Liver (tissue), 9 donors: Measurements from ENCODE around the gene INHBC. TPM values are rescaled to one million over a fixed set of nuclear protein-coding genes. Genes with fewer than 3 reads are reported as not detected.
"Not testable (repeated sequence)": the region's sequence is repeated elsewhere in the genome, so short reads cannot be mapped to it uniquely, and the experiment has no call there.

ENCODE experiments used
- DNase-seq: peaks from one replicate; pipeline ENCODE4 v3.0.0-alpha.2; 2017; ENCODE audit warnings: low spot score
- H3K27ac ChIP-seq, 2 donors: one replicate each; pipeline ENCODE4 v1.7.0; 2013; ENCODE audit warnings: inconsistent platforms in 2 of 2, low read length in 2 of 2, control low read depth in 1 of 2, low read depth in 1 of 2, mild to moderate bottlenecking in 1 of 2
- H3K27me3 ChIP-seq, 4 donors: one replicate each; pipeline versions ENCODE4 v1.6.1 to v1.7.0; 2013; ENCODE audit warnings: low read length in 3 of 4, inconsistent platforms in 1 of 4, mild to moderate bottlenecking in 1 of 4, moderate library complexity in 1 of 4; ENCODE audit not compliant: control insufficient read depth in 4 of 4, insufficient read depth in 4 of 4
- H3K36me3 ChIP-seq, 4 donors: one replicate each; pipeline versions ENCODE4 v1.6.1 to v1.7.0; 2013; ENCODE audit warnings: low read length in 3 of 4, mild to moderate bottlenecking in 3 of 4, low read depth in 1 of 4, moderate library complexity in 1 of 4; ENCODE audit not compliant: control insufficient read depth in 4 of 4, insufficient read depth in 3 of 4
- H3K4me1 ChIP-seq, 4 donors: one replicate each; pipeline versions ENCODE4 v1.6.1 to v1.7.0; 2013; ENCODE audit warnings: low read length in 3 of 4, mild to moderate bottlenecking in 3 of 4, moderate library complexity in 1 of 4; ENCODE audit not compliant: control insufficient read depth in 4 of 4, insufficient read depth in 4 of 4
- H3K4me3 ChIP-seq, 3 donors: one replicate each; pipeline versions ENCODE4 v1.6.1 to v1.7.0; 2013; ENCODE audit warnings: low read length in 3 of 3, control low read depth in 1 of 3, low read depth in 1 of 3, mild to moderate bottlenecking in 1 of 3
- H3K9ac ChIP-seq, 2 donors: one replicate each; pipeline ENCODE4 v1.7.0; 2013; ENCODE audit warnings: low read length in 2 of 2, mild to moderate bottlenecking in 2 of 2, moderate library complexity in 2 of 2, control low read depth in 1 of 2, low read depth in 1 of 2
- H3K9me3 ChIP-seq, 4 donors: one replicate each; pipeline versions ENCODE4 v1.6.1 to v1.7.0; 2013; ENCODE audit warnings: low read length in 3 of 4; ENCODE audit not compliant: control insufficient read depth in 4 of 4
- EGR1 ChIP-seq, 2 donors: IDR thresholded peaks; 2 replicates each; pipeline ENCODE4 v1.6.1; 2016 to 2018; ENCODE audit warnings: antibody characterized with exemption in 2 of 2, low read depth in 2 of 2
- FOXA1 ChIP-seq: IDR thresholded peaks from 2 replicates; pipeline ENCODE4 v1.6.1; 2016; ENCODE audit warnings: antibody characterized with exemption
- FOXA2 ChIP-seq: IDR thresholded peaks from 2 replicates; pipeline ENCODE4 v1.6.1; 2016; ENCODE audit warnings: antibody characterized with exemption
- GABPA ChIP-seq, 2 donors: IDR thresholded peaks in 1 of 2; conservative IDR thresholded peaks in 1 of 2; 2 replicates each; pipeline ENCODE4 v1.6.1; 2016; ENCODE audit warnings: antibody characterized with exemption in 2 of 2, mild to moderate bottlenecking in 1 of 2, moderate library complexity in 1 of 2
- HNF4A ChIP-seq, 2 donors: conservative IDR thresholded peaks; 2 replicates each; pipeline ENCODE4 v1.6.1; 2016; ENCODE audit warnings: antibody characterized with exemption in 2 of 2, mild to moderate bottlenecking in 2 of 2
- HNF4G ChIP-seq: IDR thresholded peaks from 2 replicates; pipeline ENCODE4 v1.6.1; 2016; ENCODE audit warnings: antibody characterized with exemption
- JUND ChIP-seq, 2 donors: IDR thresholded peaks; 2 replicates each; pipeline ENCODE4 v1.6.1; 2016; ENCODE audit warnings: antibody characterized with exemption in 2 of 2
- NR2F2 ChIP-seq: IDR thresholded peaks from 2 replicates; pipeline ENCODE4 v1.6.1; 2016; ENCODE audit warnings: antibody characterized with exemption
- RAD21 ChIP-seq, 2 donors: IDR thresholded peaks; 2 replicates each; pipeline ENCODE4 v1.6.1; 2016; ENCODE audit warnings: antibody characterized with exemption in 2 of 2, mild to moderate bottlenecking in 2 of 2
- RXRA ChIP-seq, 2 donors: IDR thresholded peaks; 2 replicates each; pipeline ENCODE4 v1.6.1; 2017 to 2018; ENCODE audit warnings: antibody characterized with exemption in 2 of 2, mild to moderate bottlenecking in 1 of 2
- SP1 ChIP-seq: IDR thresholded peaks from 2 replicates; pipeline ENCODE4 v1.6.1; 2018; ENCODE audit warnings: antibody characterized with exemption, mild to moderate bottlenecking
- TAF1 ChIP-seq: conservative IDR thresholded peaks from 2 replicates; pipeline ENCODE4 v1.6.1; 2016; ENCODE audit warnings: antibody characterized with exemption, mild to moderate bottlenecking
- YY1 ChIP-seq: IDR thresholded peaks from 2 replicates; pipeline ENCODE4 v1.6.1; 2016; ENCODE audit warnings: antibody characterized with exemption, mild to moderate bottlenecking
- WGBS: extraction: QIAGEN DNeasy Blood & Tissue Kit; methylation state at CpG from one replicate; pipeline ENCODE4 v1.1.7; 2013; 5-methylcytosine and 5-hydroxymethylcytosine counted together
- polyA plus RNA-seq, 2 donors: library from polyadenylated mRNA; stranded (reverse) in 1 of 2; unstranded in 1 of 2; fragments of 200-250 nt in 1 of 2; fragments of >200 nt in 1 of 2; fragmentation: Nextera tagmentation in 1 of 2; extraction: Ambion mirVana in 1 of 2; gene quantifications; one replicate each; pipeline versions ENCODE4 v1.2.1 to v1.2.3, GENCODE V29; 2013 to 2015
- total RNA-seq, 2 donors: library from RNA; depleted of rRNA; stranded (reverse); fragments of >200 nt; gene quantifications; one replicate each; pipeline ENCODE4 v1.2.3, GENCODE V29; 2014
- TF ChIP-seq, protein P1 (sequence below): IDR thresholded peaks from 2 replicates; pipeline ENCODE4 v1.6.1; 2016; ENCODE audit warnings: antibody characterized with exemption, mild to moderate bottlenecking
- TF ChIP-seq, protein P2 (sequence below): IDR thresholded peaks from 2 replicates; pipeline ENCODE4 v1.6.1; 2016; ENCODE audit warnings: antibody characterized with exemption
- TF ChIP-seq, protein P3 (sequence below): IDR thresholded peaks from 2 replicates; pipeline ENCODE4 v1.6.1; 2016; ENCODE audit warnings: antibody characterized with exemption
- TF ChIP-seq, protein P4 (sequence below): IDR thresholded peaks from 2 replicates; pipeline ENCODE4 v1.6.1; 2016; ENCODE audit warnings: antibody characterized with exemption
- donor health status: healthy.
- donor health status: healthy.
- donor health status: healthy.
- donor health status: healthy.
- donor health status: healthy.

Gene INHBC
- total and polyA plus RNA-seq, 4 donors: 2.8 to 134 (median 86.7) TPM

DNA sequence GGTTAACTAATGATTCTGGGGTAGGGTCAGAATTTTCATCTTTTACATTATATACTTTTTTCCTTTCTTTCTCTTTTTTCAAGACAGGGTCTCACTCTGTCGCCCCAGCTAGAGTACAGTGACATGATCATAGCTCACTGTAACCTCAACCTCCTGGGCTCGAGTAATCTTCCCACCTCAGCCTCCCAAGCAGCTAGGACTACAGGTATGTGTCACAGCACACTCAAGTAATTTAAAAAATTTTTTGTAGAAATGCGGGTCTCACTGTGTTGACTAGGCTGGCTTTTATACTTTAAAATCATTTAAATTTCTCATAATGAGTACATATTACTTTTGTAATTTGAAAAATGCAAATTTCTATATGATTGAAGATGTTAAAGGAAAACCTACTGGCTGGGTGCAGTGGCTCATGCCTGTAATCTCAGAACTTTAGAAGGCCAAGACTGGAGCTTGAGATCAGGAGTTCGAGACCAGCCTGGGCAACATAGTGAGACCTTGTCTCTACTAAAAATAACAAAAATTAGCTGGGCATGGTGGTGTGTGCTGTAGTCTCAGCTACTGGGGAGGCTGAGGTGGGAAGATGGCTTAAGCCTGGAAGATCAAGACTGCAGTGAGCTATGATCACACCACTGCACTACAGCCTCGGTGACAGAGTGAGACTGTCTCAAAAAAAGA, 29.5 kb upstream of the INHBC start:
- 96% methylated on average over 5 of the region's 5 CpGs for WGBS
- H3K27me3 ChIP-seq: no peaks in the 10 kb centered on the region
- no peak overlapping the region for H3K27ac ChIP-seq
- H3K4me3 ChIP-seq: no peak overlapping the region
- peaks cover 0 to 4% (median 2%) of the 10 kb centered on the region in 4 donors for H3K36me3 ChIP-seq
- H3K9me3 ChIP-seq: no peaks in the 10 kb centered on the region
- no peaks in the 10 kb centered on the region for H3K4me1 ChIP-seq
- TF ChIP-seq FOXA1: no peak
- TF ChIP-seq, protein P1, sequence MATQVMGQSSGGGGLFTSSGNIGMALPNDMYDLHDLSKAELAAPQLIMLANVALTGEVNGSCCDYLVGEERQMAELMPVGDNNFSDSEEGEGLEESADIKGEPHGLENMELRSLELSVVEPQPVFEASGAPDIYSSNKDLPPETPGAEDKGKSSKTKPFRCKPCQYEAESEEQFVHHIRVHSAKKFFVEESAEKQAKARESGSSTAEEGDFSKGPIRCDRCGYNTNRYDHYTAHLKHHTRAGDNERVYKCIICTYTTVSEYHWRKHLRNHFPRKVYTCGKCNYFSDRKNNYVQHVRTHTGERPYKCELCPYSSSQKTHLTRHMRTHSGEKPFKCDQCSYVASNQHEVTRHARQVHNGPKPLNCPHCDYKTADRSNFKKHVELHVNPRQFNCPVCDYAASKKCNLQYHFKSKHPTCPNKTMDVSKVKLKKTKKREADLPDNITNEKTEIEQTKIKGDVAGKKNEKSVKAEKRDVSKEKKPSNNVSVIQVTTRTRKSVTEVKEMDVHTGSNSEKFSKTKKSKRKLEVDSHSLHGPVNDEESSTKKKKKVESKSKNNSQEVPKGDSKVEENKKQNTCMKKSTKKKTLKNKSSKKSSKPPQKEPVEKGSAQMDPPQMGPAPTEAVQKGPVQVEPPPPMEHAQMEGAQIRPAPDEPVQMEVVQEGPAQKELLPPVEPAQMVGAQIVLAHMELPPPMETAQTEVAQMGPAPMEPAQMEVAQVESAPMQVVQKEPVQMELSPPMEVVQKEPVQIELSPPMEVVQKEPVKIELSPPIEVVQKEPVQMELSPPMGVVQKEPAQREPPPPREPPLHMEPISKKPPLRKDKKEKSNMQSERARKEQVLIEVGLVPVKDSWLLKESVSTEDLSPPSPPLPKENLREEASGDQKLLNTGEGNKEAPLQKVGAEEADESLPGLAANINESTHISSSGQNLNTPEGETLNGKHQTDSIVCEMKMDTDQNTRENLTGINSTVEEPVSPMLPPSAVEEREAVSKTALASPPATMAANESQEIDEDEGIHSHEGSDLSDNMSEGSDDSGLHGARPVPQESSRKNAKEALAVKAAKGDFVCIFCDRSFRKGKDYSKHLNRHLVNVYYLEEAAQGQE: no peak
- no peak for TF ChIP-seq RXRA (IDR thresholded peaks at IDR 0.05)
- TF ChIP-seq, protein P2, sequence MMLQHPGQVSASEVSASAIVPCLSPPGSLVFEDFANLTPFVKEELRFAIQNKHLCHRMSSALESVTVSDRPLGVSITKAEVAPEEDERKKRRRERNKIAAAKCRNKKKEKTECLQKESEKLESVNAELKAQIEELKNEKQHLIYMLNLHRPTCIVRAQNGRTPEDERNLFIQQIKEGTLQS: no peak
- no peak for TF ChIP-seq NR2F2
- TF ChIP-seq JUND (IDR thresholded peaks at IDR 0.05): no peak
- no peak for TF ChIP-seq HNF4G
- TF ChIP-seq TAF1: no peak
- TF ChIP-seq RAD21 (IDR thresholded peaks at IDR 0.05): no peak
- TF ChIP-seq HNF4A (conservative IDR thresholded peaks at IDR 0.05): no peak
- no peak for TF ChIP-seq SP1
- no peak for TF ChIP-seq GABPA (IDR thresholded peaks at IDR 0.05 in 1 of 2, conservative IDR thresholded peaks at IDR 0.05 in 1 of 2)
- TF ChIP-seq YY1: no peak
- TF ChIP-seq FOXA2: no peak
- no peak for DNase-seq
- H3K9ac ChIP-seq: no peak overlapping the region

DNA sequence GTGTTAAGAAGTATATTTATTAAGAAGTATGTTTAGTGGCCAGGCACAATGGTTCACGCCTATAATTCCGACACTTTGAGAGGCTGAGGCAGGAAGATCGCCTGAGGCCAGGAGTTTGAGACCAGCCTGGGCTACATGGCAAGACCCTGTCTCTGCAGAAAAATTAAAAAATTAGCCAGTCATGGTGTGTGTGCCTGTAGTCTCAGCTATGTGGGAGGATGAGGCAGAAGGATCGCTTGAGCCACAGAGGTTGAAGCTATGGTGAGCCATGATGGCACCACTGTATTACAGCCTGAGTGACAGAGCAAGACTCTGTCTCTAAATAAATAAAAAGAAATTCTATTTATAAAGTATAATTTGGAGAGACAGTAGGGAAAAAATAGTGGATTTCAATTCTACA, 24.1 kb upstream of the INHBC start:
- TF ChIP-seq JUND (IDR thresholded peaks at IDR 0.05) (no peak), NR2F2 (no peak), SP1 (no peak), RXRA (IDR thresholded peaks at IDR 0.05) (no peak), YY1 (no peak), GABPA (IDR thresholded peaks at IDR 0.05 in 1 of 2, conservative IDR thresholded peaks at IDR 0.05 in 1 of 2) (no peak), EGR1 (IDR thresholded peaks at IDR 0.05; ENCODE audit: low read depth in 2 of 2) (no peak), TAF1 (no peak), HNF4A (conservative IDR thresholded peaks at IDR 0.05) (no peak), HNF4G (no peak), FOXA2 (no peak)
- TF ChIP-seq, protein P3, sequence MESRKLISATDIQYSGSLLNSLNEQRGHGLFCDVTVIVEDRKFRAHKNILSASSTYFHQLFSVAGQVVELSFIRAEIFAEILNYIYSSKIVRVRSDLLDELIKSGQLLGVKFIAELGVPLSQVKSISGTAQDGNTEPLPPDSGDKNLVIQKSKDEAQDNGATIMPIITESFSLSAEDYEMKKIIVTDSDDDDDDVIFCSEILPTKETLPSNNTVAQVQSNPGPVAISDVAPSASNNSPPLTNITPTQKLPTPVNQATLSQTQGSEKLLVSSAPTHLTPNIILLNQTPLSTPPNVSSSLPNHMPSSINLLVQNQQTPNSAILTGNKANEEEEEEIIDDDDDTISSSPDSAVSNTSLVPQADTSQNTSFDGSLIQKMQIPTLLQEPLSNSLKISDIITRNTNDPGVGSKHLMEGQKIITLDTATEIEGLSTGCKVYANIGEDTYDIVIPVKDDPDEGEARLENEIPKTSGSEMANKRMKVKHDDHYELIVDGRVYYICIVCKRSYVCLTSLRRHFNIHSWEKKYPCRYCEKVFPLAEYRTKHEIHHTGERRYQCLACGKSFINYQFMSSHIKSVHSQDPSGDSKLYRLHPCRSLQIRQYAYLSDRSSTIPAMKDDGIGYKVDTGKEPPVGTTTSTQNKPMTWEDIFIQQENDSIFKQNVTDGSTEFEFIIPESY: no peak
- TF ChIP-seq, protein P2: no peak
- TF ChIP-seq, protein P4, sequence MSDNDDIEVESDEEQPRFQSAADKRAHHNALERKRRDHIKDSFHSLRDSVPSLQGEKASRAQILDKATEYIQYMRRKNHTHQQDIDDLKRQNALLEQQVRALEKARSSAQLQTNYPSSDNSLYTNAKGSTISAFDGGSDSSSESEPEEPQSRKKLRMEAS: no peak
- no peak for DNase-seq
- Histone ChIP-seq H3K27ac (no peak overlapping the region), H3K27me3 (no peaks in the 10 kb centered on the region), H3K4me3 (no peak overlapping the region), H3K9me3 (no peaks in the 10 kb centered on the region), H3K4me1 (no peaks in the 10 kb centered on the region), H3K9ac (no peak overlapping the region), H3K36me3 (peaks cover 0 to 10% (median 5%) of the 10 kb centered on the region in 4 donors)
- WGBS: 98% methylated on average over 4 of the region's 4 CpGs

- not testable (repeated sequence) for H3K27me3 ChIP-seq, H3K4me3 ChIP-seq, H3K9ac ChIP-seq, H3K9me3 ChIP-seq, H3K27ac ChIP-seq, H3K36me3 ChIP-seq, DNase-seq
- H3K4me1 ChIP-seq: peaks cover 5 to 14% (median 10%) of the 10 kb centered on the region in 4 donors
- WGBS: 90% methylated on average over 6 of the region's 6 CpGs
These were observed 20.4 kb upstream of the INHBC start for GRCh38 chr12:57414160-57414559.
